Activated T-helper 1 cell treated with Interleukin-2 at 50 U/mL for 16 hours (primary cell): ENCODE data around the gene RGMA.
"Not testable (repeated sequence)": the region's sequence is repeated elsewhere in the genome, so short reads cannot be mapped to it uniquely, and the experiment has no call there.

ENCODE experiments used
- DNase-seq: peaks from one replicate; pipeline ENCODE4 v3.0.0-alpha.2; 2020; ENCODE audit warnings: low read depth

Gene RGMA

GRCh38 chr15:93066834-93067648 is 22.0 kb downstream of the RGMA start:
- DNase-seq, result no peak

GRCh38 chr15:93066224-93066681 is 22.8 kb downstream of the RGMA start:
- DNase-seq, result no peak

GRCh38 chr15:93065641-93066045 is 23.4 kb downstream of the RGMA start:
- no peak for DNase-seq

GRCh38 chr15:93063796-93064690 is 25.0 kb downstream of the RGMA start:
- no peak for DNase-seq

GRCh38 chr15:93063262-93063671 is 25.7 kb downstream of the RGMA start:
- DNase-seq, result no peak

GRCh38 chr15:93062628-93063261 is 26.3 kb downstream of the RGMA start:
- DNase-seq, result not testable (repeated sequence)

GRCh38 chr15:93060336-93061248 is 28.4 kb downstream of the RGMA start:
- DNase-seq, result no peak

- DNase-seq, result no peak
Observed at GRCh38 chr15:93059442-93059841, 29.6 kb downstream of the RGMA start.

- DNase-seq, result no peak
Observed at GRCh38 chr15:93058904-93059427, 30.0 kb downstream of the RGMA start.

- DNase-seq, result no peak
Observed at GRCh38 chr15:93058128-93058527, 30.9 kb downstream of the RGMA start.

GRCh38 chr15:93057618-93058017 is 31.4 kb downstream of the RGMA start:
- DNase-seq, result no peak

GRCh38 chr15:93056836-93057235 is 32.2 kb downstream of the RGMA start:
- no peak for DNase-seq

GRCh38 chr15:93055211-93055610 is 33.8 kb downstream of the RGMA start:
- DNase-seq, result no peak

GRCh38 chr15:93052090-93052879 is 36.7 kb downstream of the RGMA start:
- no peak for DNase-seq

- no peak for DNase-seq
Observed at GRCh38 chr15:93051236-93052089, 37.5 kb downstream of the RGMA start.

GRCh38 chr15:93050648-93051047 is 38.4 kb downstream of the RGMA start:
- no peak for DNase-seq

- no peak for DNase-seq
Observed at GRCh38 chr15:93049914-93050578, 39.0 kb downstream of the RGMA start.

- no peak for DNase-seq
Observed at GRCh38 chr15:93049233-93049632, 39.8 kb downstream of the RGMA start.

- DNase-seq, result no peak
Observed at GRCh38 chr15:93048759-93049161, 40.3 kb downstream of the RGMA start.
